Measurements from ENCODE around the gene SLX4IP.

Gene SLX4IP

DNA sequence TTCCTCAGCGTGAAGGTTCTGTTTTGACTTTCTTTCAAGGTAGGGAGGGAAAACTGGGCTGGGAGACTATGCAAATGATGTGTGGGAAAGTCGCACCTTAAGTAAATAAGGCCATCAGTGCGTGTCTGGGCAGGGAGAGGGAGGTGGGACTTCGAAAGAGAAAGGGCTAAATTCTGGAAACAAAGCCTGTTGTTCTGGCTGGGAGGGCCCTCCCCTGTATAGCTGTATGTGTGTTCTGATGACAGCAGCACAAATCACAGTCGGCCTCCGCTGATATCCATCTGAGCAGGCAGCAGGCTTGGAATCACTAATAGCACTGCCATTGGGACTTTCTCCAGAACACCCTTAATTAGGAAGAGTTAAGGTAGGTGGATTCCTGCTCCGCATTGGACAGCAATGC lies 219.5 kb downstream of the SLX4IP start:
- TF ChIP-seq SIN3A (IDR thresholded peaks at IDR 0.05; ENCODE audit: borderline replicate concordance, insufficient read depth, low read length): no peak
- TF ChIP-seq, protein P1, sequence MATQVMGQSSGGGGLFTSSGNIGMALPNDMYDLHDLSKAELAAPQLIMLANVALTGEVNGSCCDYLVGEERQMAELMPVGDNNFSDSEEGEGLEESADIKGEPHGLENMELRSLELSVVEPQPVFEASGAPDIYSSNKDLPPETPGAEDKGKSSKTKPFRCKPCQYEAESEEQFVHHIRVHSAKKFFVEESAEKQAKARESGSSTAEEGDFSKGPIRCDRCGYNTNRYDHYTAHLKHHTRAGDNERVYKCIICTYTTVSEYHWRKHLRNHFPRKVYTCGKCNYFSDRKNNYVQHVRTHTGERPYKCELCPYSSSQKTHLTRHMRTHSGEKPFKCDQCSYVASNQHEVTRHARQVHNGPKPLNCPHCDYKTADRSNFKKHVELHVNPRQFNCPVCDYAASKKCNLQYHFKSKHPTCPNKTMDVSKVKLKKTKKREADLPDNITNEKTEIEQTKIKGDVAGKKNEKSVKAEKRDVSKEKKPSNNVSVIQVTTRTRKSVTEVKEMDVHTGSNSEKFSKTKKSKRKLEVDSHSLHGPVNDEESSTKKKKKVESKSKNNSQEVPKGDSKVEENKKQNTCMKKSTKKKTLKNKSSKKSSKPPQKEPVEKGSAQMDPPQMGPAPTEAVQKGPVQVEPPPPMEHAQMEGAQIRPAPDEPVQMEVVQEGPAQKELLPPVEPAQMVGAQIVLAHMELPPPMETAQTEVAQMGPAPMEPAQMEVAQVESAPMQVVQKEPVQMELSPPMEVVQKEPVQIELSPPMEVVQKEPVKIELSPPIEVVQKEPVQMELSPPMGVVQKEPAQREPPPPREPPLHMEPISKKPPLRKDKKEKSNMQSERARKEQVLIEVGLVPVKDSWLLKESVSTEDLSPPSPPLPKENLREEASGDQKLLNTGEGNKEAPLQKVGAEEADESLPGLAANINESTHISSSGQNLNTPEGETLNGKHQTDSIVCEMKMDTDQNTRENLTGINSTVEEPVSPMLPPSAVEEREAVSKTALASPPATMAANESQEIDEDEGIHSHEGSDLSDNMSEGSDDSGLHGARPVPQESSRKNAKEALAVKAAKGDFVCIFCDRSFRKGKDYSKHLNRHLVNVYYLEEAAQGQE (IDR thresholded peaks at IDR 0.05; ENCODE audit: insufficient read depth in 1 of 2, low read depth in 2 of 2, low read length in 2 of 2): no peak
- TF ChIP-seq TAF1 (IDR thresholded peaks at IDR 0.05; ENCODE audit: borderline replicate concordance, insufficient read depth, low read length): no peak
- no peak for TF ChIP-seq FOXP2 (optimal IDR thresholded peaks at IDR 0.05; ENCODE audit: borderline replicate concordance, extremely low read depth, extremely low read length, insufficient read depth)
- TF ChIP-seq POLR2AphosphoS5 (IDR thresholded peaks at IDR 0.05; ENCODE audit: low read depth, low read length): no peak

DNA sequence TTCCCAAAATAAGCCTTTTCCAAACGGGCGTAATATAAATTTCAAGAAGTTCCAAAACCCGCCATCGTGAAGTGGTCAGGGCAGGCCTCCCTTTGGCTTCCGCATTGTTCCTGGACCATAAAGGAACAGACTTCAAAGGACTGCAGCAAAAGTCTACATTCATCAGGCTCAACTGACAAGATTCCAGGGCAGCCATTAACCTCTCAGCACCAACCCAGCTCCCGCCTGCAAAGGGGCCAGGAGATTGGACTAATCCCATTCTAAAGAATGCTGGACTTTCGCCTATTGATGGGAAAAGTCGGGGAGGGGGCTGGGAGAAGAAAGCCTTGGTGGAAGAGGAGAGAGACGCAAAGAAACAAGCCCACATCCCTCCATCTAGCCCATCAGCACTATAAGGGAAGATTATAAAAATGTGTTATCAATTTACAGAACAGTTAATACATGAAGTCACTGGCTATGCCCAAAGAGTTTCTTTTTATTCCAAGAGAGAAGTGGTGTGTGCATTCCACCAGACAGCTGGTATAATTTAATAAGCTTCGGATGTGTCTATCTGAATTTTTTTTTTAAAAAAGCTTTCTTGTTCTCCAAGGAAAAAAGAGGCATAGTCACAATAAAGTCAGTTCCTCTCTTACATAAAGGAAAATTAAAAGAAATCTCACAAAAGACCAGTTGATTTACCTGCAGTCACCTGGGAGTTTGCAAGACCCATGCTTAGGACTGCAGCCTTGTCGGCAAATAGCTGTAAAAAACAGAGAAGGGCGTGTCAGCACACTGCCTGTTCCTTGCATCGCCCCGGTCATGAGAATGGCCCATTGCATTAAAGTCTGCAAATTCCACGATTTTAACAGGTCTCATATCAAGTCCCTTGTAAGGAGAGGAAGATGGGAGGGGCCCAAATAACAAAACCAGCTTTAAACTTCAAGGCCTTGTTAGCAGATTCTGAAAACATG lies 220.9 kb downstream of the SLX4IP start:
- TF ChIP-seq, protein P1 (IDR thresholded peaks at IDR 0.05; ENCODE audit: insufficient read depth in 1 of 2, low read depth in 2 of 2, low read length in 2 of 2): no peak
- no peak for TF ChIP-seq FOXP2 (optimal IDR thresholded peaks at IDR 0.05; ENCODE audit: borderline replicate concordance, extremely low read depth, extremely low read length, insufficient read depth)

DNA sequence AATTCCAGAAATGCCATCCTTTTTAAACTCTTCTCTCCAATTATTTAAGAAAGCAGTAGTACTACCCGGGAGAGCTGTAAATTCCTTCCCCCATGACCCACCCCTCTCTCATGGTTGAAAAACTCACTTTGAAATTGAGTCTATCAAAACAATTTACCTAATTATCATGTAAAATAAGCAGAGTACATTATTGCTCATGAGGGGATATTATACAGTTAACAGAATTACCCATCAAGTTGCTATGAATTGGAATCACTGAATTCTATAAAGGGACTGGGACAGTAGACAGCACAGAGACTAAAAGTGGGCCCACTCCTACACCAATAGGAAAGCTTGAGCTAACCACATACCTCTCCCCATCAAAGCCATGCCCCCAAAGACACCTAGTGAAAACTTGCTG lies 222.3 kb downstream of the SLX4IP start:
- no peak for TF ChIP-seq FOXP2 (optimal IDR thresholded peaks at IDR 0.05; ENCODE audit: borderline replicate concordance, extremely low read depth, extremely low read length, insufficient read depth)
- no peak for TF ChIP-seq SIN3A (IDR thresholded peaks at IDR 0.05; ENCODE audit: borderline replicate concordance, insufficient read depth, low read length)
- no peak for TF ChIP-seq POLR2AphosphoS5 (IDR thresholded peaks at IDR 0.05; ENCODE audit: low read depth, low read length)
- TF ChIP-seq, protein P1 (IDR thresholded peaks at IDR 0.05; ENCODE audit: insufficient read depth in 1 of 2, low read depth in 2 of 2, low read length in 2 of 2): no peak
- TF ChIP-seq TAF1 (IDR thresholded peaks at IDR 0.05; ENCODE audit: borderline replicate concordance, insufficient read depth, low read length): no peak

DNA sequence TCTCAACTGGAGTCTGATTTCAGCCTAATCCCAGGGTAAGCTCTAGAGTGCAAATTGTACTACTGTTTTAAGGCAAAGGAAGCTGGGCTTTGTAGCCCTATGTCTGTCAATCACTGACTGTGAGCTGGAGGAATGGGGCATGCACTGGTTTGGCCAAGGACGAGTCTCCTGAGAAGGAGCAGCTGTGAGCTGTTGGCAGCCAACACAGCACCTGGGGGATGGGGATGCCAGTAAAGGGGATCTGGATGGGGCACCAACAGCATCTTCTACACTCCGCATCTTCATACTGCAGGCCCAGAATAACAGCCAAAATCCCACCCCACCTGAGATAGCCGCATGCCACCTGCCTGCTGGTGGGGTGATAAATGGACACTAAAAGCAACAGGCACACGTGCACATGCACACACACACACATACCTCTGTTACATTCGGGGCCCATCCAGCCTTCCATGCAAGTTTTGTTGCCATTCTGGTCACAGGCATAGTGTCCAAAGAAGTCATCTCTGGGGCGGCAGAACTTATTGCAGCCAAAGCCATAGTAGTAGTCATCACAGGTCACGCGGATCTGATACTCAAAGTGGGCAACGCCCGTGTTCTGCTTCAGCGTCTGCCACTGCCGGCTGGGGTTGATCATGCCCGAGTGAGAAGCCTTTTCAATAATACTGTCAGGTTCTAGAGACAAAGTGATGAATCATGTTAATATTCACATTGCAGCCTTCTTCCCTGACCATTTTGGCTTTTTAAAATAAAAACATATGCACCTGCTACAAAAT lies 223.1 kb downstream of the SLX4IP start:
- no peak for TF ChIP-seq POLR2AphosphoS5 (IDR thresholded peaks at IDR 0.05; ENCODE audit: low read depth, low read length)
- no peak for TF ChIP-seq SIN3A (IDR thresholded peaks at IDR 0.05; ENCODE audit: borderline replicate concordance, insufficient read depth, low read length)
- no peak for TF ChIP-seq FOXP2 (optimal IDR thresholded peaks at IDR 0.05; ENCODE audit: borderline replicate concordance, extremely low read depth, extremely low read length, insufficient read depth)
- TF ChIP-seq, protein P1 (IDR thresholded peaks at IDR 0.05; ENCODE audit: insufficient read depth in 1 of 2, low read depth in 2 of 2, low read length in 2 of 2): no peak
- TF ChIP-seq TAF1 (IDR thresholded peaks at IDR 0.05; ENCODE audit: borderline replicate concordance, insufficient read depth, low read length): no peak

Measured in PFSK-1 (cell line).